Measurements from ENCODE around the gene GTPBP10. TPM values are rescaled to one million over a fixed set of nuclear protein-coding genes. Genes with fewer than 3 reads are reported as not detected.
A peak's percentile ranks its signal among the peaks of the same experiment; 100 is the strongest.
"Not testable (repeated sequence)": the region's sequence is repeated elsewhere in the genome, so short reads cannot be mapped to it uniquely, and the experiment has no call there.

The GTPBP10 gene
- total RNA-seq, 2 experiments from 2014 or later = 11.8 to 13.7 TPM

- Histone ChIP-seq H3K4me1 (ENCODE audit: insufficient read depth, low read length) (peaks cover 14% of the 10 kb centered on the region), H3K36me3 (ENCODE audit: insufficient read depth, low read length) (peaks cover 12% of the 10 kb centered on the region), H3K4me3 (ENCODE audit: low read length) (no peak overlapping the region), H3K27me3 (ENCODE audit: control insufficient read depth in 1 of 2, insufficient read depth in 2 of 2, low read length in 2 of 2) (no peaks in the 10 kb centered on the region), H3K9me3 (ENCODE audit: control insufficient read depth in 1 of 2, insufficient read depth in 1 of 2, low read length in 2 of 2) (no peaks in the 10 kb centered on the region), H3K27ac (ENCODE audit: low read depth in 1 of 2, low read length in 2 of 2) (no peak overlapping the region)
- DNase-seq (no peak), ATAC-seq (ENCODE audit: poor library complexity) (no peak)
- H3K9me3 Mint-ChIP-seq = no peaks in the 10 kb centered on the region
- peak overlapping the region; percentile 99 for H3K27ac Mint-ChIP-seq
- TF ChIP-seq, protein P1, sequence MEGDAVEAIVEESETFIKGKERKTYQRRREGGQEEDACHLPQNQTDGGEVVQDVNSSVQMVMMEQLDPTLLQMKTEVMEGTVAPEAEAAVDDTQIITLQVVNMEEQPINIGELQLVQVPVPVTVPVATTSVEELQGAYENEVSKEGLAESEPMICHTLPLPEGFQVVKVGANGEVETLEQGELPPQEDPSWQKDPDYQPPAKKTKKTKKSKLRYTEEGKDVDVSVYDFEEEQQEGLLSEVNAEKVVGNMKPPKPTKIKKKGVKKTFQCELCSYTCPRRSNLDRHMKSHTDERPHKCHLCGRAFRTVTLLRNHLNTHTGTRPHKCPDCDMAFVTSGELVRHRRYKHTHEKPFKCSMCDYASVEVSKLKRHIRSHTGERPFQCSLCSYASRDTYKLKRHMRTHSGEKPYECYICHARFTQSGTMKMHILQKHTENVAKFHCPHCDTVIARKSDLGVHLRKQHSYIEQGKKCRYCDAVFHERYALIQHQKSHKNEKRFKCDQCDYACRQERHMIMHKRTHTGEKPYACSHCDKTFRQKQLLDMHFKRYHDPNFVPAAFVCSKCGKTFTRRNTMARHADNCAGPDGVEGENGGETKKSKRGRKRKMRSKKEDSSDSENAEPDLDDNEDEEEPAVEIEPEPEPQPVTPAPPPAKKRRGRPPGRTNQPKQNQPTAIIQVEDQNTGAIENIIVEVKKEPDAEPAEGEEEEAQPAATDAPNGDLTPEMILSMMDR (IDR thresholded peaks at IDR 0.05) = no peak
- ChIA-PET POLR2A (no interaction called here), CTCF (no interaction called here)
- intact Hi-C loops (cut with DNase I, micrococcal nuclease) = loop anchor here (5.0 kb wide), 1 partner anchor 102 kb away; the partner anchor contains the start of gene CFAP69 (in 2 of the 2)
- H3K36me3 Mint-ChIP-seq (ENCODE audit: low read depth) = peaks cover 57% of the 10 kb centered on the region
- H3K4me1 Mint-ChIP-seq (ENCODE audit: low read depth) = peaks cover 78% of the 10 kb centered on the region
- peak overlapping the region; percentile 64 for H3K4me3 Mint-ChIP-seq
- H3K27me3 Mint-ChIP-seq = no peaks in the 10 kb centered on the region
Observed at GRCh38 chr7:90349305-90349704, 2.8 kb downstream of the GTPBP10 start.

DNA sequence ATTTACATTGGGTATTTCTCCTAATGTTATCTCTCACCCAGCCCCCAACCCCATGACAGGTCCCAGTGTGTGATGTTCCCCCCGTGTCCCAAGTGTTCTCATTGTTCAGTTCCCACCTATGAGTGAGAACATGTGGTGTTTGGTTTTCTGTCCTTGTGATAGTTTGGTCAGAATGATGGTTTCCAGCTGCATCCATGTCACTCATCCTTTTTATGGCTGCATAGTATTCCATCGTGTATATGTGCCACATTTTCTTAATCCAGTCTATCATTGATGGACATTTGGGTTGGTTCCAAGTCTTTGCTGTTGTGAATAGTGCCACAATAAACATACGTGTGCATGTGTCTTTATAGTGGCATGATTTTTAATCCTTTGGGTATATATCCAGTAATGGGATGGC lies 3.5 kb downstream of the GTPBP10 start:
- peak overlapping the region; percentile 21 for H3K27ac Mint-ChIP-seq

DNA sequence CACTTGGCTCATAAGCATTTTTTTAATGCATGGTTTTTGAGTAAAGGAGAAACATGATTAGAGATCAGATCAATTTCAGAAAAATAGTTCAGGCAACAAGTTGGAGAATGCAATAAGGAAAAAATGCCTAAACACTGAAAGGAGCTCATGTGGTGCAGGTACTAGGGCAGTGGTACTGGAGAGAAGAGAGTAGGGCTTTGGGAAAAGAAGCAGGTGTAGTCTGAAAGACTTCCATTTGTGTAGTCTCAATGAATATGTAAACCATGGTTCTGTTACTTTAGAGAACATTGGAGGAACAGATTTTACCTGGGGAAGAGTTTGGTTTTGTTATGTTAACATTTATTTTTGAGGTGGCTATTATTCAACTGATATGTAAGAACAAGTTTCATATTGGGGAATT lies 5.5 kb downstream of the GTPBP10 start:
- H3K36me3 ChIP-seq (ENCODE audit: insufficient read depth, low read length) = peaks cover 36% of the 10 kb centered on the region
- ChIA-PET POLR2A (no interaction called here), CTCF (no interaction called here)
- TF ChIP-seq, protein P1 (IDR thresholded peaks at IDR 0.05) = no peak
- no peak for ATAC-seq (ENCODE audit: poor library complexity)
- DNase-seq = no peak
- H3K9me3 ChIP-seq (ENCODE audit: control insufficient read depth in 1 of 2, insufficient read depth in 1 of 2, low read length in 2 of 2) = no peaks in the 10 kb centered on the region
- no peak overlapping the region for H3K4me3 ChIP-seq (ENCODE audit: low read length)
- Mint-ChIP-seq H3K4me1 (ENCODE audit: low read depth) (peaks cover 64% of the 10 kb centered on the region), H3K9me3 (peaks cover 6% of the 10 kb centered on the region), H3K36me3 (ENCODE audit: low read depth) (peaks cover 73% of the 10 kb centered on the region), H3K27ac (peak overlapping the region; percentile 55), H3K4me3 (peak overlapping the region; percentile 7), H3K27me3 (no peaks in the 10 kb centered on the region)
- no peak overlapping the region for H3K27ac ChIP-seq (ENCODE audit: low read depth in 1 of 2, low read length in 2 of 2)
- no peaks in the 10 kb centered on the region for H3K27me3 ChIP-seq (ENCODE audit: control insufficient read depth in 1 of 2, insufficient read depth in 2 of 2, low read length in 2 of 2)
- H3K4me1 ChIP-seq (ENCODE audit: insufficient read depth, low read length) = peaks cover 6% of the 10 kb centered on the region
- intact Hi-C loops (cut with DNase I, micrococcal nuclease) = no loop called here

More for the DNA sequence above, 3.5 kb downstream of the GTPBP10 start:
- peaks cover 14% of the 10 kb centered on the region for H3K4me1 ChIP-seq (ENCODE audit: insufficient read depth, low read length)
- H3K4me3 ChIP-seq (ENCODE audit: low read length); H3K27ac ChIP-seq (ENCODE audit: low read depth in 1 of 2, low read length in 2 of 2); H3K27me3 ChIP-seq (ENCODE audit: control insufficient read depth in 1 of 2, insufficient read depth in 2 of 2, low read length in 2 of 2); POLR2A ChIA-PET; ATAC-seq (ENCODE audit: poor library complexity); H3K9me3 Mint-ChIP-seq; DNase-seq; H3K27me3 Mint-ChIP-seq; intact Hi-C loops (cut with DNase I, micrococcal nuclease); H3K9me3 ChIP-seq (ENCODE audit: control insufficient read depth in 1 of 2, insufficient read depth in 1 of 2, low read length in 2 of 2); CTCF ChIA-PET: not testable (repeated sequence)
- H3K36me3 ChIP-seq (ENCODE audit: insufficient read depth, low read length) = peaks cover 16% of the 10 kb centered on the region
- peaks cover 76% of the 10 kb centered on the region for H3K4me1 Mint-ChIP-seq (ENCODE audit: low read depth)
- H3K4me3 Mint-ChIP-seq = peak overlapping the region; percentile 20
- H3K36me3 Mint-ChIP-seq (ENCODE audit: low read depth) = peaks cover 64% of the 10 kb centered on the region

DNA sequence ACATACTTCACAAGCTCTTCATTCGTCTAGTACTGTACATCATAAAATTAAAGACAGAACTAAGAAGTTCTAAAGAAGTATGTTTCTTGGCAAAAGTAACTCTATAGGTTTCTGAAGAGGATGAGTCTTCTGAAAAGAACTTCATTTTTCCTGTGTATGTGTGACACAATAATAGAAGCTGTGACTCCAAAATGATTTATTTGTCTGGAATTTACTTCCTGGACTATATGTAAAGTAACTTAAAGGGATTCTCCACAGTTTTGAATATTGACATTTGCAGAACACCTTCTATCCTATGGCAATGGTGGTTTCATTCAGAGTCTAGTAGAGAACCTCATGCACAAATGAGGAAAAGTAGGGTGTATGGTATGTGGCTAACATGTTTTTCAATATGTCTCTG lies 36.9 kb downstream of the GTPBP10 start:
- no peak overlapping the region for H3K27ac Mint-ChIP-seq
- no peaks in the 10 kb centered on the region for H3K9me3 Mint-ChIP-seq
- Histone ChIP-seq H3K27me3 (ENCODE audit: control insufficient read depth in 1 of 2, insufficient read depth in 2 of 2, low read length in 2 of 2) (no peaks in the 10 kb centered on the region), H3K36me3 (ENCODE audit: insufficient read depth, low read length) (peaks cover 66% of the 10 kb centered on the region), H3K27ac (ENCODE audit: low read depth in 1 of 2, low read length in 2 of 2) (no peak overlapping the region), H3K9me3 (ENCODE audit: control insufficient read depth in 1 of 2, insufficient read depth in 1 of 2, low read length in 2 of 2) (no peaks in the 10 kb centered on the region), H3K4me1 (ENCODE audit: insufficient read depth, low read length) (no peaks in the 10 kb centered on the region), H3K4me3 (ENCODE audit: low read length) (no peak overlapping the region)
- H3K36me3 Mint-ChIP-seq (ENCODE audit: low read depth) = peaks cover 88% of the 10 kb centered on the region
- no peaks in the 10 kb centered on the region for H3K27me3 Mint-ChIP-seq
- no peaks in the 10 kb centered on the region for H3K4me1 Mint-ChIP-seq (ENCODE audit: low read depth)
- no peak for ATAC-seq (ENCODE audit: poor library complexity)
- no peak overlapping the region for H3K4me3 Mint-ChIP-seq
- intact Hi-C loops (cut with DNase I, micrococcal nuclease) = no loop called here
- no peak for DNase-seq
- TF ChIP-seq, protein P1 (IDR thresholded peaks at IDR 0.05) = no peak
- CTCF ChIA-PET = no interaction called here
- POLR2A ChIA-PET = no interaction called here

Measured in CD4-positive, alpha-beta T cell (primary cell).